Gastroesophageal sphincter (tissue), 3 donors: Measurements from ENCODE around the gene RXFP4.

Source experiments
- EP300 ChIP-seq: sonication (generic); formaldehyde crosslinking; IDR thresholded peaks from one replicate; pipeline ENCODE4 v1.6.1; 2017; ENCODE audit warnings: antibody characterized with exemption, mild to moderate bottlenecking
- POLR2A ChIP-seq, 2 donors: fragments of 450-650 bp; IDR thresholded peaks; one replicate each; pipeline ENCODE4 v1.6.1; 2017; ENCODE audit warnings: antibody characterized with exemption in 2 of 2, mild to moderate bottlenecking in 2 of 2, moderate library complexity in 1 of 2
- POLR2AphosphoS5 ChIP-seq: sonication (generic); formaldehyde crosslinking; IDR thresholded peaks from one replicate; pipeline ENCODE4 v1.6.1; 2017; ENCODE audit warnings: antibody characterized with exemption
- TF ChIP-seq, protein P1 (sequence below), 4 experiments: fragments of 200-600 bp in 2 of 4; fragments of 450-650 bp in 2 of 4; sonication (generic) in 1 of 4; IDR thresholded peaks; one replicate each; pipeline ENCODE4 v1.5.1; 2017 to 2019; ENCODE audit warnings: antibody characterized with exemption in 4 of 4, mild to moderate bottlenecking in 2 of 4, moderate library complexity in 2 of 4

DNA sequence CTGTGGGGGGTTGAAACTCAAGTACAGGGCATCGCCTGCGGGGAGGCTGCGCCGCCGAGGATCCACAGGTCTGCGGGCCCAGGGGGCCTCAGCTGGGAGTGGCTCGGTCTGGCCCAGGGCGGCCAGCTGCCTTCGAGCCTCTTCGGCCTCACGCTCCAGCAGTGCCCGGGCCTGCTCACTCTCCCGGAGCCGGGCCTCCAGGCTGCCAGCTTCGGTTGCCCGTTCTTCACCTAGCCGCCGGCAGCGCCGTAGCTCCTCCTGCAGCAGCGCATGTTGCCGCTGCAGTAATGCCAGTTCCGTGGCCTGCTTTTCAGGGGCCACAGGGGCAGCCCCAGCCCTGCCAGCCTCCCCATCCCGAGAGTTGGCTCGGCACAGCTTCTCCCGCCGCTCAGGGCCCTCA, 9.4 kb downstream of the RXFP4 start:
- TF ChIP-seq, protein P1, sequence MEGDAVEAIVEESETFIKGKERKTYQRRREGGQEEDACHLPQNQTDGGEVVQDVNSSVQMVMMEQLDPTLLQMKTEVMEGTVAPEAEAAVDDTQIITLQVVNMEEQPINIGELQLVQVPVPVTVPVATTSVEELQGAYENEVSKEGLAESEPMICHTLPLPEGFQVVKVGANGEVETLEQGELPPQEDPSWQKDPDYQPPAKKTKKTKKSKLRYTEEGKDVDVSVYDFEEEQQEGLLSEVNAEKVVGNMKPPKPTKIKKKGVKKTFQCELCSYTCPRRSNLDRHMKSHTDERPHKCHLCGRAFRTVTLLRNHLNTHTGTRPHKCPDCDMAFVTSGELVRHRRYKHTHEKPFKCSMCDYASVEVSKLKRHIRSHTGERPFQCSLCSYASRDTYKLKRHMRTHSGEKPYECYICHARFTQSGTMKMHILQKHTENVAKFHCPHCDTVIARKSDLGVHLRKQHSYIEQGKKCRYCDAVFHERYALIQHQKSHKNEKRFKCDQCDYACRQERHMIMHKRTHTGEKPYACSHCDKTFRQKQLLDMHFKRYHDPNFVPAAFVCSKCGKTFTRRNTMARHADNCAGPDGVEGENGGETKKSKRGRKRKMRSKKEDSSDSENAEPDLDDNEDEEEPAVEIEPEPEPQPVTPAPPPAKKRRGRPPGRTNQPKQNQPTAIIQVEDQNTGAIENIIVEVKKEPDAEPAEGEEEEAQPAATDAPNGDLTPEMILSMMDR (IDR thresholded peaks at IDR 0.05), result no peak
- TF ChIP-seq POLR2AphosphoS5, result no peak
- TF ChIP-seq POLR2A (IDR thresholded peaks at IDR 0.05), result no peak
- TF ChIP-seq EP300, result no peak
